OCI-LY7 (cell line): ENCODE results near the gene COL6A3. TPM values are rescaled to one million over a fixed set of nuclear protein-coding genes. Genes with fewer than 3 reads are reported as not detected.

ENCODE experiments used
- BruUV-seq: library from RNA; stranded (reverse); fragments of 400-500 nt; replicated peaks from 2 replicates; lab custom pipeline; 2021; lab: Mats Ljungman, UMichigan
- CTCF ChIA-PET: fragments of 300-600 bp; sonication (Branson Sonifier 250); formaldehyde crosslinking; loops from one replicate; lab custom pipeline; 2022; ENCODE audit warnings: antibody characterized with exemption; ENCODE audit not compliant: unreplicated experiment; lab: Charles Lee
- POLR2A ChIA-PET: fragments of 300-600 bp; sonication (Branson Sonifier 250); formaldehyde crosslinking; loops from one replicate; lab custom pipeline; 2022; ENCODE audit warnings: antibody characterized with exemption; lab: Charles Lee
- DNase-seq: peaks from one replicate; pipeline ENCODE4 v3.0.0-alpha.2; 2015; ENCODE audit warnings: low spot score
- H2AFZ ChIP-seq: fragments of 200-600 bp; sonication (generic), shearing (Covaris generic); 2 replicates; pipeline ENCODE4 v1.6.1; 2014; ENCODE audit warnings: mild to moderate bottlenecking, antibody characterized with exemption, low read length, moderate library complexity
- H3K27ac ChIP-seq: fragments of 200-600 bp; sonication (generic); 2 replicates; pipeline ENCODE4 v1.5.1; 2014; ENCODE audit warnings: mixed run types, low read depth, mild to moderate bottlenecking, moderate library complexity, low read length, inconsistent platforms; ENCODE audit not compliant: poor library complexity, severe bottlenecking
- H3K36me3 ChIP-seq: fragments of 200-600 bp; sonication (generic); 2 replicates; pipeline ENCODE4 v1.6.1; 2014; ENCODE audit warnings: mild to moderate bottlenecking, antibody characterized with exemption, low read length, moderate library complexity, mixed read lengths; ENCODE audit not compliant: insufficient read depth
- H3K4me1 ChIP-seq: fragments of 200-600 bp; sonication (generic); 2 replicates; pipeline ENCODE4 v1.5.1; 2014; ENCODE audit warnings: mild to moderate bottlenecking, low read length; ENCODE audit not compliant: insufficient read depth, poor library complexity, severe bottlenecking
- H3K4me2 ChIP-seq: fragments of 200-600 bp; sonication (generic); 2 replicates; pipeline ENCODE4 v1.6.1; 2014; ENCODE audit warnings: mild to moderate bottlenecking, low read length
- H3K4me3 ChIP-seq: fragments of 200-600 bp; sonication (generic); 2 replicates; pipeline ENCODE4 v1.5.1; 2014; ENCODE audit warnings: mild to moderate bottlenecking, low read depth, low read length; ENCODE audit not compliant: poor library complexity, severe bottlenecking
- H3K79me2 ChIP-seq: fragments of 200-600 bp; sonication (generic); 2 replicates; pipeline ENCODE4 v1.6.1; 2016; ENCODE audit warnings: low read depth, mild to moderate bottlenecking, low read length, moderate library complexity, mixed read lengths; ENCODE audit not compliant: insufficient read depth
- H3K9me2 ChIP-seq: fragments of 200-600 bp; sonication (generic); 2 replicates; pipeline ENCODE4 v1.6.1; 2016; ENCODE audit warnings: mild to moderate bottlenecking, low read length, mixed read lengths; ENCODE audit not compliant: insufficient read depth
- H3K9me3 ChIP-seq: fragments of 200-600 bp; sonication (generic); 2 replicates; pipeline ENCODE4 v1.6.1; 2014; ENCODE audit warnings: mild to moderate bottlenecking, mixed run types, low read length, mixed read lengths
- H4K20me1 ChIP-seq: fragments of 200-600 bp; sonication (generic); 2 replicates; pipeline ENCODE4 v1.6.1; 2014; ENCODE audit warnings: mild to moderate bottlenecking, antibody characterized with exemption, low read length, moderate library complexity, mixed read lengths; ENCODE audit not compliant: insufficient read depth
- EZH2phosphoT487 ChIP-seq: fragments of 200-600 bp; sonication (generic); IDR thresholded peaks from 2 replicates; pipeline ENCODE4 v1.6.1; 2018; ENCODE audit warnings: low read depth, borderline replicate concordance, mild to moderate bottlenecking, mixed run types, antibody characterized with exemption, low read length, moderate library complexity, mixed read lengths
- intact Hi-C: fragments of 100-400 bp; cut with micrococcal nuclease; formaldehyde crosslinking; loops from one replicate; pipeline ENCODE4 v1.10.0; 2022; ENCODE audit not compliant: unreplicated experiment
- total RNA-seq, 2 experiments: library from RNA; depleted of rRNA in 1 of 2; stranded (reverse); fragments of >200 nt in 1 of 2; shearing (Covaris generic) in 1 of 2; gene quantifications; 2 replicates each; pipeline ENCODE4 v1.2.3, GENCODE V29; 2014 to 2022
- TF ChIP-seq, protein P1 (sequence below): fragments of 200-600 bp; sonication (generic); conservative IDR thresholded peaks from 2 replicates; pipeline ENCODE4 v1.5.1; 2014; ENCODE audit warnings: mild to moderate bottlenecking, antibody characterized with exemption, low read length, moderate library complexity, mixed read lengths

Gene COL6A3
- total RNA-seq, 2 experiments from 2014 or later: not detected

GRCh38 chr2:237321746-237322145, 92.2 kb downstream of the COL6A3 start:
- POLR2A ChIA-PET: no interaction called here

DNA sequence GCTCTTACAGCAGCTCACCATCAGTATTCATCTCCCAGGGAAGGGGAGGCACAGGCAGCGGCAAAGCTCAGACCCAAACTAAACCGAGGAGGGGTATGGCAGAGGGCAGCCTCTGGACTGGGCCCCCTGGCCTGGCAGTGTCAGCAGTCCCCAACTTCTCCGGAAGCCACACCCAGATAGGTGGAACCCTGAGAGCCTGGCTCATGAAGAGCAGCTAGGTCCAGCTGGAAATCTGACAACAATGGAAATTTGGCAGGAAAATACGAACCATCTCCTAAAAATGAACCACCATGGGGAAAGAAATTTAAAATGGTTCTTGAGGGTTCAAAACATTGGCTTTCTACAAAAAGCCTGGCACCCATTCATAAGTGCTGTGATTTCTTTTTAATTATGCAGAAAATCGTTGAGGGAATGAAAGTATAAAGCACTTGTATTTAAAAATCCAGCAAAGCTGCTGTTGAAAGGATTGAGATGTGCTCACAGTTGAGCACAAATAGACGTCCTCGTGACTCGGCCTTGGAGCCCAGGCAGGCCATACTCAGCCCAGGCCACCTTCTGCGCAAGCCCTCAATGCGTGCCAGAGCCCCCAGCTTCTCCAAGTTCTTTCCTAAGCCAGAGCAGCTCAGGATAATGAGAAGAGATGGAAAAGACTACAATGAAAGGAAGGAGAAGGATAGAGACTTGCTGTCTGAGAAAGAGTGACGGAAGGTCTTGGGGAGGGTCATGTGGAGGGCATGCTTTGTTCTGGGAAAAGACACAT, 93.0 kb downstream of the COL6A3 start:
- intact Hi-C loops: no loop called here
- Histone ChIP-seq H3K27ac (no peak overlapping the region), H3K4me2 (no peak overlapping the region), H2AFZ (no peak overlapping the region), H3K36me3 (no peaks in the 10 kb centered on the region), H3K4me3 (no peak overlapping the region), H3K4me1 (no peaks in the 10 kb centered on the region), H4K20me1 (no peaks in the 10 kb centered on the region), H3K79me2 (no peaks in the 10 kb centered on the region), H3K9me2 (no peaks in the 10 kb centered on the region), H3K9me3 (no peaks in the 10 kb centered on the region)
- ChIA-PET POLR2A (no interaction called here), CTCF (no interaction called here)
- no peak for TF ChIP-seq EZH2phosphoT487
- TF ChIP-seq, protein P1, sequence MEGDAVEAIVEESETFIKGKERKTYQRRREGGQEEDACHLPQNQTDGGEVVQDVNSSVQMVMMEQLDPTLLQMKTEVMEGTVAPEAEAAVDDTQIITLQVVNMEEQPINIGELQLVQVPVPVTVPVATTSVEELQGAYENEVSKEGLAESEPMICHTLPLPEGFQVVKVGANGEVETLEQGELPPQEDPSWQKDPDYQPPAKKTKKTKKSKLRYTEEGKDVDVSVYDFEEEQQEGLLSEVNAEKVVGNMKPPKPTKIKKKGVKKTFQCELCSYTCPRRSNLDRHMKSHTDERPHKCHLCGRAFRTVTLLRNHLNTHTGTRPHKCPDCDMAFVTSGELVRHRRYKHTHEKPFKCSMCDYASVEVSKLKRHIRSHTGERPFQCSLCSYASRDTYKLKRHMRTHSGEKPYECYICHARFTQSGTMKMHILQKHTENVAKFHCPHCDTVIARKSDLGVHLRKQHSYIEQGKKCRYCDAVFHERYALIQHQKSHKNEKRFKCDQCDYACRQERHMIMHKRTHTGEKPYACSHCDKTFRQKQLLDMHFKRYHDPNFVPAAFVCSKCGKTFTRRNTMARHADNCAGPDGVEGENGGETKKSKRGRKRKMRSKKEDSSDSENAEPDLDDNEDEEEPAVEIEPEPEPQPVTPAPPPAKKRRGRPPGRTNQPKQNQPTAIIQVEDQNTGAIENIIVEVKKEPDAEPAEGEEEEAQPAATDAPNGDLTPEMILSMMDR: no peak
- no peak for DNase-seq
- no TSS peak for BruUV-seq

More at GRCh38 chr2:237321746-237322145, 92.2 kb downstream of the COL6A3 start:
- CTCF ChIA-PET: no interaction called here
- TF ChIP-seq EZH2phosphoT487: no peak
- TF ChIP-seq, protein P1: no peak
- Histone ChIP-seq H3K9me2 (no peaks in the 10 kb centered on the region), H3K4me3 (no peak overlapping the region), H3K79me2 (no peaks in the 10 kb centered on the region), H3K36me3 (no peaks in the 10 kb centered on the region), H2AFZ (no peak overlapping the region), H4K20me1 (no peaks in the 10 kb centered on the region), H3K4me1 (no peaks in the 10 kb centered on the region), H3K27ac (no peak overlapping the region), H3K4me2 (no peak overlapping the region), H3K9me3 (no peaks in the 10 kb centered on the region)
- intact Hi-C loops: loop anchor here (1.0 kb wide), 2 partner anchors 167 to 199 kb away; no protein-coding TSS in a partner anchor
- no TSS peak for BruUV-seq
- no peak for DNase-seq

- POLR2A ChIA-PET: no interaction called here
- intact Hi-C loops: no loop called here
- no TSS peak for BruUV-seq
- no peaks in the 10 kb centered on the region for H3K9me2 ChIP-seq
- H4K20me1 ChIP-seq: no peaks in the 10 kb centered on the region
- no peak for TF ChIP-seq EZH2phosphoT487
- TF ChIP-seq, protein P1: no peak
- CTCF ChIA-PET: no interaction called here
- H3K9me3 ChIP-seq: no peaks in the 10 kb centered on the region
- no peaks in the 10 kb centered on the region for H3K4me1 ChIP-seq
- no peak overlapping the region for H2AFZ ChIP-seq
- no peaks in the 10 kb centered on the region for H3K36me3 ChIP-seq
- no peak overlapping the region for H3K4me3 ChIP-seq
- no peak for DNase-seq
- no peaks in the 10 kb centered on the region for H3K79me2 ChIP-seq
- no peak overlapping the region for H3K27ac ChIP-seq
- H3K4me2 ChIP-seq: no peak overlapping the region
These were observed 94.1 kb downstream of the COL6A3 start for GRCh38 chr2:237319887-237320286.
